Spleen (tissue), 11 donors: ENCODE measurements around the gene DMRT1. TPM values are rescaled to one million over a fixed set of nuclear protein-coding genes. Genes with fewer than 3 reads are reported as not detected.

Experiments
- DNase-seq: peaks from one replicate; pipeline ENCODE4 v3.0.0-alpha.2; 2020
- H3K27ac ChIP-seq, 8 donors: fragments of 200-600 bp; sonication (generic) in 7 of 8; 1 replicate in 4 of 8; 2 replicates in 4 of 8; pipeline versions ENCODE4 v1.5.0 to v1.8.0; 2016 to 2021; ENCODE audit warnings: inconsistent platforms in 4 of 8, mild to moderate bottlenecking in 4 of 8, moderate library complexity in 1 of 8
- H3K27me3 ChIP-seq, 7 donors: fragments of 200-600 bp; sonication (generic) in 6 of 7; replicated peaks in 1 of 7; 1 replicate in 4 of 7; 2 replicates in 3 of 7; pipeline versions ENCODE4 v1.5.0 to v1.8.0; 2016 to 2021; ENCODE audit warnings: inconsistent platforms in 3 of 7, mild to moderate bottlenecking in 1 of 7
- H3K36me3 ChIP-seq, 6 donors: fragments of 200-600 bp; sonication (generic) in 5 of 6; 1 replicate in 4 of 6; 2 replicates in 2 of 6; pipeline versions ENCODE4 v1.5.0 to v1.8.0; 2016 to 2021; ENCODE audit warnings: inconsistent platforms in 2 of 6
- H3K4me1 ChIP-seq, 6 donors: fragments of 200-600 bp; sonication (generic) in 5 of 6; 1 replicate in 3 of 6; 2 replicates in 3 of 6; pipeline versions ENCODE4 v1.5.0 to v1.8.0; 2016 to 2021; ENCODE audit warnings: inconsistent platforms in 3 of 6
- H3K4me3 ChIP-seq, 8 donors: fragments of 200-600 bp; sonication (generic) in 7 of 8; 1 replicate in 4 of 8; 2 replicates in 4 of 8; pipeline versions ENCODE4 v1.5.0 to v1.8.0; 2016 to 2021; ENCODE audit warnings: inconsistent platforms in 4 of 8, mild to moderate bottlenecking in 4 of 8, moderate library complexity in 2 of 8
- H3K9me3 ChIP-seq, 8 donors: fragments of 200-600 bp; sonication (generic) in 7 of 8; 1 replicate in 4 of 8; 2 replicates in 4 of 8; pipeline versions ENCODE4 v1.5.0 to v1.8.0; 2016 to 2021; ENCODE audit warnings: inconsistent platforms in 4 of 8
- POLR2A ChIP-seq, 3 donors: fragments of 450-650 bp; IDR thresholded peaks; one replicate each; pipeline ENCODE4 v1.5.1; 2017; ENCODE audit warnings: antibody characterized with exemption in 3 of 3, mild to moderate bottlenecking in 1 of 3
- POLR2AphosphoS5 ChIP-seq, 3 donors: sonication (generic); formaldehyde crosslinking; IDR thresholded peaks; one replicate each; pipeline ENCODE4 v1.5.1; 2017; ENCODE audit warnings: antibody characterized with exemption in 3 of 3
- WGBS, 5 donors: extraction: QIAGEN DNeasy Blood & Tissue Kit in 3 of 5; methylation state at CpG; one replicate each; pipeline versions ENCODE4 v1.1.5 to v1.1.7; 2013 to 2018; 5-methylcytosine and 5-hydroxymethylcytosine counted together
- intact Hi-C: fragments of 100-400 bp; cut with DNase I; formaldehyde crosslinking; loops from one replicate; pipeline ENCODE4 v1.15.0; 2023; ENCODE audit warnings: low total_unique reads
- polyA plus RNA-seq, 3 donors: library from polyadenylated mRNA; stranded (reverse); fragments of 200-250 nt; gene quantifications; one replicate each; pipeline ENCODE4 v1.2.1, GENCODE V29; 2013
- total RNA-seq, 7 donors: library from RNA; depleted of rRNA in 3 of 7; stranded (reverse); fragments of >200 nt in 3 of 7; fragmentation: NEBNext Ultra II Directional in 4 of 7; extraction: Animal tissue kit (Norgen Biotek cat#: 25700) in 4 of 7; gene quantifications; one replicate each; pipeline versions ENCODE4 v1.1.0 to v1.2.1, GENCODE V29; 2016 to 2021
- TF ChIP-seq, protein P1 (sequence below), 11 experiments: fragments of 200-600 bp in 7 of 11; fragments of 450-650 bp in 4 of 11; sonication (generic) in 4 of 11; IDR thresholded peaks in 8 of 11; conservative IDR thresholded peaks in 3 of 11; 1 replicate in 7 of 11; 2 replicates in 4 of 11; pipeline versions ENCODE4 v1.4.0 to v1.8.0; 2016 to 2021; ENCODE audit warnings: antibody characterized with exemption in 11 of 11, inconsistent platforms in 4 of 11, mild to moderate bottlenecking in 1 of 11
- donor health status: healthy with polysubstance abuse.
- donor health status: DM: no; HTN: no; CAD: no; lungs with moderate emphysema.
- donor health status: DM: no; HTN: no; CAD: no.
- donor health status: Bipolar disorder and iron deficiency.
- donor health status: healthy.
- donor health status: DM: no; HTN: no; CAD: no.
- donor health status: DM: yes; HTN: yes; CAD: no.

The DMRT1 gene
- total and polyA plus RNA-seq, 10 donors: not detected

DNA sequence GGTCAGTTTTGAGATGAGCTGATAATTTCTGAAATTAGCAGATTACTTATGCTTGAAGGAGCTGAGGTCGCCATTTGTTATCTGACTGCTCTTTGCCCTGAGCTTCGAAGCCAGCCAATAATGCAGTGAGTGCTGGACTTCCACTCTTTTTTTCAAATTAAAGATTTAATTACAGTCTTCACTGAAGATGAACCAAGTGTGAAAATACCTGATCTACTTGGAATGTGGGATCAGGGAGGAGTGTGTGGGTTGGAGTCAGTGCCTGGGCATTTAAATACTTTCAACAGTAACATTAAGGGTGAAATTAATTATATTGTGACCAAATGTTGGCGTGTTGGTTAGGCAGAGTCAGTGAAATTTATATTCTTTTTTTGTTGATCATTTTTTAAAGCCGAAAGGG lies 111.0 kb downstream of the DMRT1 start:
- intact Hi-C loops: no loop called here
- 68 to 80% (median 77%) methylated on average over 4 of the region's 4 CpGs for WGBS, 5 donors
- no peak for DNase-seq

DNA sequence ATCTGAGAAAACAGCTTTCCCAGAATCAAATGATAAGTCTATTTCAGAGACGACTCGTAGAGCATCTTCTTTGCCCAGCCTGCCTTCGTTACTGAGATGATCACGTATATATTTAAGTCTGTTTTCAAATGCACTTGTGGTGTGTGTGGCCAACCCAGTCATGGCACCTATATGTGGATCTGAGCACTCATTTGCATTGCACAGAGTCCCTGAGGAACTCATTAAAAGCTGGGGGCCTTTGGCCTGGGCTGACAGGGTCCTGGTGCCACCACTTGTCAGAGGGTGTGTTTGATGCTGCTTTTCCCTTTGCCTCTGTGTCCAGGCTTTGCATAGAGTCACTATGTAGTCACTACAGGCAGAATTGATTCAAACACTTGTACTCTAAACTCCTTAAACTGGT lies 117.6 kb downstream of the DMRT1 start:
- DNase-seq: no peak
- 75 to 89% (median 86%) methylated on average over 4 of the region's 4 CpGs for WGBS, 5 donors
- Histone ChIP-seq H3K36me3 (no peaks in the 10 kb centered on the region), H3K4me1 (no peaks in the 10 kb centered on the region), H3K27ac (no peak overlapping the region), H3K9me3 (no peaks in the 10 kb centered on the region), H3K4me3 (no peak overlapping the region), H3K27me3 (peaks cover 0 to 98% (median 18%) of the 10 kb centered on the region in 7 donors)
- TF ChIP-seq POLR2A (IDR thresholded peaks at IDR 0.05): no peak
- TF ChIP-seq POLR2AphosphoS5 (IDR thresholded peaks at IDR 0.05): no peak
- TF ChIP-seq, protein P1, sequence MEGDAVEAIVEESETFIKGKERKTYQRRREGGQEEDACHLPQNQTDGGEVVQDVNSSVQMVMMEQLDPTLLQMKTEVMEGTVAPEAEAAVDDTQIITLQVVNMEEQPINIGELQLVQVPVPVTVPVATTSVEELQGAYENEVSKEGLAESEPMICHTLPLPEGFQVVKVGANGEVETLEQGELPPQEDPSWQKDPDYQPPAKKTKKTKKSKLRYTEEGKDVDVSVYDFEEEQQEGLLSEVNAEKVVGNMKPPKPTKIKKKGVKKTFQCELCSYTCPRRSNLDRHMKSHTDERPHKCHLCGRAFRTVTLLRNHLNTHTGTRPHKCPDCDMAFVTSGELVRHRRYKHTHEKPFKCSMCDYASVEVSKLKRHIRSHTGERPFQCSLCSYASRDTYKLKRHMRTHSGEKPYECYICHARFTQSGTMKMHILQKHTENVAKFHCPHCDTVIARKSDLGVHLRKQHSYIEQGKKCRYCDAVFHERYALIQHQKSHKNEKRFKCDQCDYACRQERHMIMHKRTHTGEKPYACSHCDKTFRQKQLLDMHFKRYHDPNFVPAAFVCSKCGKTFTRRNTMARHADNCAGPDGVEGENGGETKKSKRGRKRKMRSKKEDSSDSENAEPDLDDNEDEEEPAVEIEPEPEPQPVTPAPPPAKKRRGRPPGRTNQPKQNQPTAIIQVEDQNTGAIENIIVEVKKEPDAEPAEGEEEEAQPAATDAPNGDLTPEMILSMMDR (IDR thresholded peaks at IDR 0.05 in 8 of 11, conservative IDR thresholded peaks at IDR 0.05 in 3 of 11): no peak
- intact Hi-C loops: no loop called here

More for the DNA sequence above, 111.0 kb downstream of the DMRT1 start:
- no peak overlapping the region for H3K4me3 ChIP-seq
- no peaks in the 10 kb centered on the region for H3K4me1 ChIP-seq
- H3K9me3 ChIP-seq: no peaks in the 10 kb centered on the region
- H3K27me3 ChIP-seq: peaks cover 0 to 97% (median 7%) of the 10 kb centered on the region in 7 donors
- H3K27ac ChIP-seq: no peak overlapping the region
- H3K36me3 ChIP-seq: no peaks in the 10 kb centered on the region
- TF ChIP-seq POLR2A (IDR thresholded peaks at IDR 0.05) (no peak), POLR2AphosphoS5 (IDR thresholded peaks at IDR 0.05) (no peak)
- TF ChIP-seq, protein P1 (IDR thresholded peaks at IDR 0.05 in 8 of 11, conservative IDR thresholded peaks at IDR 0.05 in 3 of 11): no peak

DNA sequence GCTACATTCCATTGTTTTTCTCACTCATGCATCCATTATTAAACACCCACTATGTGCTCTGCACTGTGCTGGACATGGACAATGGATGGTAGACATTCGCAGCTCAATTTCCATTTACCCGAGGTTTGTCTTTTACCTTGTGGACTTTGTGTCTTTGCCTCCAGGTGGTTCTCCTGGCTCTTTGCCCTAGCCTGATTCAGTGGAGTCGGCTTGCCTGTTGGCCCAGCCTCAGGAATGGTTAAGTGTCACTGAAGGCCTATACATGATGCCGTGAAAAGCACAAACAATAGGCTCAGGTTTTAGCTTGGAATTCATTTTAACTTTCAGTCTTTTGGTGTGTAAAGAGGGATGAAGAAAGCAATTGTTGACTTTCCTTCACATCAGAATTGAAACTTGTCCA lies 118.4 kb downstream of the DMRT1 start:
- peaks cover 0 to 98% (median 26%) of the 10 kb centered on the region in 7 donors for H3K27me3 ChIP-seq
- 79 to 96% (median 87%) methylated on average over 4 of the region's 4 CpGs for WGBS, 5 donors
- no peak for TF ChIP-seq POLR2AphosphoS5 (IDR thresholded peaks at IDR 0.05)
- no peak for TF ChIP-seq POLR2A (IDR thresholded peaks at IDR 0.05)
- TF ChIP-seq, protein P1 (IDR thresholded peaks at IDR 0.05 in 8 of 11, conservative IDR thresholded peaks at IDR 0.05 in 3 of 11): no peak
- no peak overlapping the region for H3K27ac ChIP-seq
- DNase-seq: no peak
- H3K4me1 ChIP-seq: no peaks in the 10 kb centered on the region
- no peaks in the 10 kb centered on the region for H3K36me3 ChIP-seq
- no peak overlapping the region for H3K4me3 ChIP-seq
- intact Hi-C loops: no loop called here
- H3K9me3 ChIP-seq: no peaks in the 10 kb centered on the region

DNA sequence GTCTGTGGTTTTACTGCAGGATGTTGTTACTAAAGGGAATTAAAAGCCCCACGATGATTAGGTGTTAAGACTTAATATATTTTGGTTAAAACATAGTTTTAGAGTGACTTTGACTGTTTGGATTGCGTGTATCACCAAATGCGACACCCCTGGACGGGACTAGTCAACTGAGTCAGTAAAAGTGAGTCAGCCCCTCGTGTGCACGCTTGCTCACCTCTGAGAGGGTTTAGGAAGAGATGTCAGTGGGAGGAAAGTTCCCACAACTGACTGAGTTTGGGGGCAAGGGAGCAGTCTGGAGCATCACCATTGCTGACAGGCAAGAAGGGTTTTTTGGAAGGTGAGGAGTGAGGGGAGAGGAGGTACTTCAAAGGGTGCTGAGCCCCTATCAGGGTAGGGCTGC lies 120.5 kb downstream of the DMRT1 start:
- TF ChIP-seq POLR2A (IDR thresholded peaks at IDR 0.05): no peak
- TF ChIP-seq, protein P1 (IDR thresholded peaks at IDR 0.05 in 8 of 11, conservative IDR thresholded peaks at IDR 0.05 in 3 of 11): no peak
- no peaks in the 10 kb centered on the region for H3K36me3 ChIP-seq
- no peaks in the 10 kb centered on the region for H3K4me1 ChIP-seq
- no peak overlapping the region for H3K27ac ChIP-seq
- 65 to 68% (median 66%) methylated on average over 6 of the region's 6 CpGs for WGBS, 5 donors
- H3K4me3 ChIP-seq: no peak overlapping the region
- no peaks in the 10 kb centered on the region for H3K9me3 ChIP-seq
- no peak for DNase-seq
- intact Hi-C loops: no loop called here
- peaks cover 0 to 100% (median 47%) of the 10 kb centered on the region in 7 donors for H3K27me3 ChIP-seq
